HepG2 (cell line): Measurements from ENCODE around the gene FUNDC1. TPM values are rescaled to one million over a fixed set of nuclear protein-coding genes. Genes with fewer than 3 reads are reported as not detected.

Experiments used
- ATAC-seq: fragments of 200-7000 bp; cut with Tn5 transposase; 3 replicates; pipeline ENCODE4 v1.9.1; 2020; ENCODE audit warnings: mild to moderate bottlenecking, moderate library complexity
- BruUV-seq: library from RNA; stranded (reverse); fragments of 400-500 nt; replicated peaks from 2 replicates; lab custom pipeline; 2021; lab: Mats Ljungman, UMichigan
- CTCF ChIA-PET: fragments of 300-600 bp; formaldehyde crosslinking; extraction: SDS; loops from one replicate; lab custom pipeline; 2021; ENCODE audit warnings: low total read pairs, inconsistent platforms, low intra/inter-chr PET ratio; lab: Yijun Ruan, JAX
- POLR2A ChIA-PET: fragments of 350-600 bp; sonication (Branson Sonifier 250); formaldehyde crosslinking; loops from one replicate; lab custom pipeline; 2020; ENCODE audit warnings: antibody characterized with exemption, inconsistent platforms; lab: Yijun Ruan, JAX
- DNase-seq: peaks from one replicate; pipeline ENCODE4 v3.0.0-alpha.2; 2015; ENCODE audit warnings: low spot score
- FAIRE-seq: peaks from 3 replicates; lab custom pipeline; 2011; peaks lifted over from hg19 to GRCh38; lab: Jason Lieb, UNC
- H2AFZ ChIP-seq: one replicate; pipeline ENCODE4 v1.6.1; 2011; ENCODE audit warnings: low read length, inconsistent platforms
- H3K27ac ChIP-seq: fragments of 300-600 bp; 3 replicates; pipeline ENCODE4 v1.8.0; 2011; ENCODE audit warnings: mixed run types, mild to moderate bottlenecking, mixed read lengths, low read length, inconsistent platforms; ENCODE audit not compliant: insufficient read depth; ENCODE audit errors: extremely low read length
- H3K27me3 ChIP-seq, 2 experiments: fragments of 200-600 bp in 1 of 2; 2 replicates in 1 of 2; 3 replicates in 1 of 2; pipeline versions ENCODE4 v1.6.0 to v1.8.0; 2011; ENCODE audit warnings: low read length in 2 of 2, mild to moderate bottlenecking in 2 of 2, moderate library complexity in 2 of 2, inconsistent platforms in 1 of 2; ENCODE audit not compliant: insufficient read depth in 2 of 2, control insufficient read depth in 1 of 2
- H3K36me3 ChIP-seq, 2 experiments: fragments of 200-600 bp in 1 of 2; replicated peaks in 1 of 2; 2 replicates in 1 of 2; 3 replicates in 1 of 2; pipeline versions ENCODE4 v1.5.1 to v1.8.0; 2011; ENCODE audit warnings: low read length in 2 of 2, inconsistent platforms in 1 of 2; ENCODE audit not compliant: insufficient read depth in 2 of 2, control insufficient read depth in 1 of 2
- H3K4me1 ChIP-seq: 2 replicates; pipeline ENCODE4 v1.5.1; 2012; ENCODE audit warnings: low read length, inconsistent platforms; ENCODE audit not compliant: insufficient read depth
- H3K4me2 ChIP-seq: 2 replicates; pipeline ENCODE4 v1.6.0; 2011; ENCODE audit warnings: low read depth, low read length, inconsistent platforms
- H3K4me3 ChIP-seq, 3 experiments: fragments of 200-600 bp in 1 of 3; sonication (generic), shearing (Covaris generic) in 1 of 3; replicated peaks in 1 of 3; 2 replicates each; pipeline ENCODE4 v1.5.1; 2011 to 2016; ENCODE audit warnings: low read length in 3 of 3, inconsistent platforms in 2 of 3, low read depth in 2 of 3, mild to moderate bottlenecking in 2 of 3, control low read depth in 1 of 3, mixed read lengths in 1 of 3; ENCODE audit not compliant: insufficient read depth in 1 of 3
- H3K79me2 ChIP-seq: one replicate; pipeline ENCODE4 v1.6.1; 2011; ENCODE audit warnings: low read length, inconsistent platforms; ENCODE audit not compliant: insufficient read depth
- H3K9ac ChIP-seq: 2 replicates; pipeline ENCODE4 v1.6.0; 2011; ENCODE audit warnings: mild to moderate bottlenecking, low read depth, low read length, inconsistent platforms; ENCODE audit not compliant: insufficient read depth
- H3K9me3 ChIP-seq: 2 replicates; pipeline ENCODE4 v1.5.1; 2012; ENCODE audit warnings: mild to moderate bottlenecking, low read length
- H4K20me1 ChIP-seq: 2 replicates; pipeline ENCODE4 v1.6.0; 2011; ENCODE audit warnings: inconsistent platforms, mild to moderate bottlenecking, low read length, moderate library complexity; ENCODE audit not compliant: insufficient read depth
- ARID5B ChIP-seq: IDR thresholded peaks from 2 replicates; pipeline ENCODE4 v1.4.0; 2020; ENCODE audit warnings: mild to moderate bottlenecking, missing genetic modification reagents
- RCOR2 ChIP-seq: IDR thresholded peaks from 2 replicates; pipeline ENCODE4 v1.6.1; 2016; ENCODE audit warnings: missing biosample characterization, missing genetic modification reagents
- ZNF326 ChIP-seq: sonication (generic); formaldehyde crosslinking; IDR thresholded peaks from 2 replicates; pipeline ENCODE4 v1.4.0; 2020; ENCODE audit warnings: missing genetic modification reagents, borderline replicate concordance
- WGBS: methylation state at CpG from one replicate; pipeline ENCODE4 v1.1.6; 2017; ENCODE audit warnings: low lambda C conversion rate; 5-methylcytosine and 5-hydroxymethylcytosine counted together
- in situ Hi-C: cut with HindIII; loops from 2 replicates; pipeline ENCODE4 v1.10.0; 2017; ENCODE audit warnings: low pct_unique_long_range_greater_than_20kb; ENCODE audit not compliant: extremely low pct_ligation_motif_present
- intact Hi-C: fragments of 100-400 bp; cut with micrococcal nuclease; formaldehyde crosslinking; loops from one replicate; pipeline ENCODE4 v1.10.0; 2022; ENCODE audit not compliant: unreplicated experiment
- polyA plus RNA-seq, 8 experiments: library from polyadenylated mRNA; depleted of rRNA in 3 of 8; stranded (reverse) in 7 of 8; unstranded in 1 of 8; fragments of >200 nt; fragmentation: Illumina TruSeq in 4 of 8; extraction: Trizol in 4 of 8; gene quantifications; 2 replicates each; pipeline versions ENCODE4 v1.2.1 to v1.2.3, GENCODE V29; 2011 to 2016; ENCODE audit warnings: low read depth in 4 of 8, missing spikeins in 1 of 8, mixed read lengths in 1 of 8; ENCODE audit not compliant: insufficient read depth in 1 of 8
- total RNA-seq, 5 experiments: library from RNA; depleted of rRNA; stranded (reverse); fragments of >200 nt; fragmentation: Illumina TruSeq; extraction: Trizol; gene quantifications; 2 replicates each; pipeline ENCODE4 v1.2.3, GENCODE V29; 2016; ENCODE audit warnings: low read depth in 1 of 5
- TF ChIP-seq, protein P1 (sequence below): sonication (generic); formaldehyde crosslinking; IDR thresholded peaks from 2 replicates; pipeline ENCODE4 v1.8.0; 2022; ENCODE audit warnings: low read depth, missing genetic modification reagents

The FUNDC1 gene
- total and polyA plus RNA-seq, 2 of the 13 experiments (the other 11 are each of a cell fraction or from before 2014, with no cell fraction given) = 11.9 to 13.9 TPM

DNA sequence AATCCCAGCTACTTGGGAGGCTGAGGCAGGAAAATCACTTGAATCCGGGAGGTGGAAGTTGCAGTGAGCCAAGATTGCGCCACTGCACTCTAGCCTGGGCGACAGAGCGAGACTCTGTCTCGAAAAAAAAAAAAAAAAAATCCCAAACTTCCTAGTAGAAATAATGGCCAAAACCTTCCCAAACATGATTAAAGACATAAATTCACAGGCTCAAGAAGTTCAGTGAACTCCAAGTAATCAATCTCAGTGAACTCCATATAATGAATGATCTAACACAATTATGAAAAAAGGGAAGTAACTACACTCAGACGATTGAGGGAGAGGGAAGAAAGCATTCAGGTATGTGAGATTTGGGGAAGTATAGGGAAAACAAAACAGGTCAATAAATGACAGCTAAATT lies 6.5 kb downstream of the FUNDC1 start:
- no peaks in the 10 kb centered on the region for H3K9me3 ChIP-seq
- H3K9ac ChIP-seq = no peak overlapping the region
- H3K27ac ChIP-seq = no peak overlapping the region
- H3K36me3 ChIP-seq = no peaks in the 10 kb centered on the region
- H2AFZ ChIP-seq = no peak overlapping the region
- CTCF ChIA-PET = no interaction called here
- no TSS peak for BruUV-seq
- ATAC-seq (no peak), FAIRE-seq (no peak), DNase-seq (no peak)
- no peaks in the 10 kb centered on the region for H3K4me1 ChIP-seq
- POLR2A ChIA-PET = no interaction called here
- WGBS = 98% methylated on average over 5 of the region's 6 CpGs
- in situ Hi-C loops = no loop called here
- TF ChIP-seq ZNF326 (CRISPR knock-in tag) = no peak
- TF ChIP-seq, protein P1, sequence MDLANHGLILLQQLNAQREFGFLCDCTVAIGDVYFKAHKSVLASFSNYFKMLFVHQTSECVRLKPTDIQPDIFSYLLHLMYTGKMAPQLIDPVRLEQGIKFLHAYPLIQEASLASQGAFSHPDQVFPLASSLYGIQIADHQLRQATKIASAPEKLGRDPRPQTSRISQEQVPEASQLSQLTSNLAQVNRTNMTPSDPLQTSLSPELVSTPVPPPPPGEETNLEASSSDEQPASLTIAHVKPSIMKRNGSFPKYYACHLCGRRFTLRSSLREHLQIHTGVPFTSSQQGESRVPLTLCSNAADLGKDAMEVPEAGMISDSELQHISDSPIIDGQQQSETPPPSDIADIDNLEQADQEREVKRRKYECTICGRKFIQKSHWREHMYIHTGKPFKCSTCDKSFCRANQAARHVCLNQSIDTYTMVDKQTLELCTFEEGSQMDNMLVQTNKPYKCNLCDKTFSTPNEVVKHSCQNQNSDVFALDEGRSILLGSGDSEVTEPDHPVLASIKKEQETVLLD = no peak
- TF ChIP-seq RCOR2 (CRISPR knock-in tag) = no peak
- TF ChIP-seq ARID5B (CRISPR knock-in tag) = no peak
- H3K27me3 ChIP-seq = no peaks in the 10 kb centered on the region
- no peak overlapping the region for H3K4me2 ChIP-seq
- H3K4me3 ChIP-seq = no peak overlapping the region
- intact Hi-C loops = no loop called here
- H4K20me1 ChIP-seq = no peaks in the 10 kb centered on the region
- H3K79me2 ChIP-seq = no peaks in the 10 kb centered on the region
